GM21786 (cell line): Measurements from ENCODE around the gene KLF15.

ENCODE experiments used
- ATAC-seq: cut with Tn5 transposase; IDR thresholded peaks from one replicate; pipeline ENCODE4 v1.9.1; 2021; ENCODE audit not compliant: unreplicated experiment

The KLF15 gene

DNA sequence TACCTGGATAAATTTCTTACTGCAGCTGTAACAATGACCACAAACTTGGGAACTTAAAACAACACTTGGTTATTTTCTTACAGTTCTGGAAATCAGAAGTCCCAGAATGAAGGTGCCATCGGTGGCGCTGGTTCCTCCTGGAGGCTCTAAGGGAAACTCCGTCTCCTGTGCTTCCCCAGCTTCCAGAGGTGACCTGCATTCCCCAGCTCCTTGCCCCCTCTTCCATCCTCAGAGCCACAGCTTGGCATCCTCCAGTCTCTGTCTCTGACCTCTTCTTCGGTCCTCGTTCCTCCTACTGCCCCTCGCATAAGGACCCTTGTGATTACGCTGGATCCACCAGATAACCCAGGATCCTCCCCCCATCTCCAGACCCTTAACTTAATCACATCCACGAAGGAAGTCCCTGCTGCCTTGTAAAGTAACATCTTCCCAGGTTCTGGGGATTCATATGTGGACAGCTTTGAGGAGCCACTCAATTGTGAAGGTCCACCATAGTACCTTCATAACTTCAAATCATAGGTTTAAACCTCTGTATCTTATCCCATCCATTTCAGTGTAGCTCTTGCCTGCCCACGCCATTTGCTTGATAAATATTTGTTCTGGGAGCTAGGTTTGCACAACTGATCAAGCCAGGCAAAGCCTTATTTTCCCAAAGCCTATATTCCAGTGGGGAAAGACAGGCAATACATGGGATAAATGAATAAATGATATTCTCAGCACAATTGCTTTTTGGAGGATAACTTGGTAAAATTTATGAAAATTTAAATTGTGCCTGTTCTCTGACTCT is 34.8 kb downstream of the KLF15 start:
- ATAC-seq = no peak

DNA sequence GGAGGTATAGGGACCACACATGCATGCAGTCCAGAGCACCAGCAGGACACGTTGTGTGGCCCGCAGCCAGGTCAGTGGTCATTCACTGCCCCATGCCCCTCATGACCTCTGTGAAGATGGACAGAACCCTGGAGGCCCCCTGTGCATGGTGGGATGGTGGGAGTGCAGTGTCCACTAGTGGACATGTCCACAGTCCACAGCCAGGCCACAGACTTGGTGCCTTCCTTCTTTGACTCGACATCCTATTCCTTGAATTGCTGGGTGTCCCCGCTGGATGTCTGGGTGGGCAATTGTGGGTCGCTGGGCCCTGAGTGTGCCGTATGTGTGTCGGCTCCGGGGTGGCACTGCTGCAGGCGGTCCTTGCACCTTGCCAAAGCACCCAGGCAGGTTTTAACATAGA is 35.7 kb downstream of the KLF15 start:
- no peak for ATAC-seq

DNA sequence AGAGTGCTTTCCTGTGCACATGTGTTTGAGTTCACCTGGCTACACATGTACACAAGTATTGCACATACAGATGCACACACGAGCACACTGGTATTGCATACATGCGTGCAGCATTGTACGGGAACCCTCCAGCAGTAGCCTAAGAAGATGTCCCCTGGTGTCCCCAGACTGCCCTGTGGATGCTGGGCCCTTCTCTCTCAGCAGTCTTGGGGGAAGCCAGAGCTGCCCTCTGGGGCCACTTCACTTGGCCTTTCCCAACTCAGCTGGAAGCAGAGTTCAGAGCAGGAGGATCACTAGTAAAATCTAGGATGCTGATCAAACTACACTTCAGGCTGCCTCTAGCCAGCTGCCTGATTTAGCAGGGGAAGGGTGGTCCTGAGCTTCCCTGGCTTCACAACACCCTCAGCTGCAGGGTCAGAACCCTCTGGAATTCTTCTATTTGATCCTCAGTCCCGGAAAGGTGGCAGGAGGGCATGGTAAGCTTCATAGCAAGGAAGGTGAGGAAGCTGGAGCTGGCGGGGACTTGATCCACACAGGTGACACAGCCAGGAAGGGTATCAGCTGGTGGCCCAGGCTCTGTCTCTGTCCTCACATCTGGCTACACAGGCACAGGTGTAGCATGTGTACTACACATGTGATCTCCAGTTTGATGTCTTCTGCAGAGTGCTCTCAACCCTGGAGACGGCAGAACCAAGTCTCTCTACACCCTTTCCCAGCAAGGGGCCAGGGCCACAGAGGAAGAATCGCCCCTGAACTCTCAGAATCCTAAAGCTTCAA is 36.5 kb downstream of the KLF15 start:
- no peak for ATAC-seq

DNA sequence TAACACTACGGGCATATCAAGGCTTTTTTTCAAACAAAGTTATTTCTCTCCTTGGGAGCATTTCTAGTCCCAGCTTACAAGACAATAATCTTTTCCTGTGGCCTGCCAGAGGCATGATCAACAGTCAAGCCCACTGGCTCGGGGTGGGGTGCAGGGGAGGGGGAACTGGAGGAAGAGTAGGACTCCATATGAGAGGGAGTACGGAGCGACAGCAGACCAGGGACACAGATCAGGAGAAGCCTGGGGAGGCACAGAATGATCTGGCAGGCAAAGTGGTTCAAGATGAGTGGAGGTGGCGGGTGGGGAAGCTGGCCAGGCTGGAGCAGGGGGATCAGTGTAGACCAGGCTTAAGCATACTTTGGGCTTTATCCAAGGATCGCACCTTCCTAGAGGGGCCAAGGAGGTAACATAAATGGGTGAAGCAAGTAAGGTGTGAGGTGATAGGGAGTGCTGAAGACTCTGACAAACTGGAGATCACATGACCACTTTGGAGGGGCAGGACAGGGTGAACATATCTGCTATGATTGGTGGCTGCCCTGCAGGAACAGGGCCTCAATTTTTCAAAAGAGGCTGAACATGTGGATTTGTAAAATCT is 37.4 kb downstream of the KLF15 start:
- no peak for ATAC-seq

DNA sequence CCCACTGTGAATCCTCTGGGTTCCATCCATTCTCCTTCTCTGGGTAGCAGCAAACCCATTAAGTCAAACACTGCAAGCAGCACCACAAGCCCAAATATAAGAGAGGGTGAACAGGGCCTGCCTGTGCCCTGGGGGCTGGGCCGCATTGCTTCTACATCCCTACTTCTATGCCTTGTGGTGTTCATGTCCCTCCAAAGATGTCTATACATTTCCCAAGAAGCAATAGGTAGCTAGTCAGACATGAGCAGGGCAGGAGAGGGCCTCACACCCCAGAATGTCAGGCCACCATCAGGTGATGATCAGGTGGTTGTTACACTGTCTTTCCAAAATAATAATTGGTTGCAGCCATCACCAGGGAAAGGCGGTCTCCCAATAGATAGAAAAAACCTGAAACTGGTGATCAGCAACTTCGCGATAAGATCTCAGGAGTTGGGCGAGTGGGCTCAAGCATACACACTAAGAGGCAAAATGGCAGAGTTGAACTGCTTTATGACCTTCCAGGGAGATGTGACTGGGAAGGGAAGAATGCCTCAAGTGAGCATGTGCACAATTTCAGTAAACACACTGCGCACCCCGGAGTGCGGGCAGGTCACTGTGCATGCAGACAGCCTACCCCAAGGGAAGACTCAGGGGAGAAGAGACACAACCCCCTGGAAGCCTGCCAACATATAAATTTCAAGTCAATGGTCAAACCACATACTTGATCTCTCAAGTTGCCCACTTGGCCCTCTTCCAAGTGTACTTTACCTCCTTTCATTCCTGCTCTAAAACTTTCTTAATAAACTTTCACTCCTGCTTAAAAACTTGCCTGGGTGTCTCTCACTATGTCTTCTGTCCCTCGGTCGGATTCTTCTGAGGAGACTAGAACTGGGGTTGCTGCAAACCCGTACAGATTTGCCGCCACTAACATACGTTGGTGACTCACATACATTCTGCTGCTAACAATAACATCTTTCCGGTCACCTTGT is 39.9 kb downstream of the KLF15 start:
- no peak for ATAC-seq

DNA sequence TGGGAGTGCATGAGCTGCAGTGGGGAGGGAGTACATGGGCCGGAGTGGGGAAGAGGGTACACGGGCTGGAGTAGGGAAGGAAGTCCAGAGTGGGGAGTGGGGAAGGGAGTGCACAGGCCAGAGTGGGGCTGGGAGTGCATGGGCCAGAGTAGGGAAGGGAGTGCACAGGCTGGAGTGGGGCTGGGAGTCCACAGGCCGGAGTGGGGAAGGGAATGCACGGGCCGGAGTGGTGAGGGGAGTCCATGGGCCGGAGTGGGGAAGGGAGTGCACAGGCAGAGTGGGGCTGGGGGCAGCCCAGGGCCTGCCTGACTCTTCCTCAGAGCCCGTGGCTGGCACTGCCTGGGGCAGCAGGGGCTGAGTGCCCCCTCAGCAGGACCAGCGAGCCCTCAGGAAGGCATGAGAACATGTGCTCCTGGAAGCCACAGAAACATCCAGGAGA is 40.7 kb downstream of the KLF15 start:
- ATAC-seq = no peak

DNA sequence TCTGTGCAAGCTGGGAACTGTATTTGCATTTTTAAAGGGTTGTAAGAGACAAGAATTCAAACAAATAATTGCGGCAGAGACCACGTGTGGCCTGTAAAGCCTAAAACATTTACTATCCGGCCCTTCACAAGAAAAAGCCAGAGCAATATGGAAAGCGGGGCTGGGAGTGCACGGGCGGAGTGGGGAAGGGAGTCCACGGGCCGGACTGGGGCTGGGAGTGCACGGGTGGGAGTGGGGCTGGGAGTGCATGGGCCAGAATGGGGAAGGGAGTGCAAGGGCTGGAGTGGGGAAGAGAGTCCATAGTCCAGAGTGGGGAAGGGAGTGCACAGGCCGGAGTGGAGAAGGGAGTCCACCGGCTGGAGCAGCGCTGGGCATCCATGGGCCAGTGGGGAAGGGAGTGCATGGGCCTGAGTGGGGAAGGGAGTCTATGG is 41.2 kb downstream of the KLF15 start:
- no peak for ATAC-seq

DNA sequence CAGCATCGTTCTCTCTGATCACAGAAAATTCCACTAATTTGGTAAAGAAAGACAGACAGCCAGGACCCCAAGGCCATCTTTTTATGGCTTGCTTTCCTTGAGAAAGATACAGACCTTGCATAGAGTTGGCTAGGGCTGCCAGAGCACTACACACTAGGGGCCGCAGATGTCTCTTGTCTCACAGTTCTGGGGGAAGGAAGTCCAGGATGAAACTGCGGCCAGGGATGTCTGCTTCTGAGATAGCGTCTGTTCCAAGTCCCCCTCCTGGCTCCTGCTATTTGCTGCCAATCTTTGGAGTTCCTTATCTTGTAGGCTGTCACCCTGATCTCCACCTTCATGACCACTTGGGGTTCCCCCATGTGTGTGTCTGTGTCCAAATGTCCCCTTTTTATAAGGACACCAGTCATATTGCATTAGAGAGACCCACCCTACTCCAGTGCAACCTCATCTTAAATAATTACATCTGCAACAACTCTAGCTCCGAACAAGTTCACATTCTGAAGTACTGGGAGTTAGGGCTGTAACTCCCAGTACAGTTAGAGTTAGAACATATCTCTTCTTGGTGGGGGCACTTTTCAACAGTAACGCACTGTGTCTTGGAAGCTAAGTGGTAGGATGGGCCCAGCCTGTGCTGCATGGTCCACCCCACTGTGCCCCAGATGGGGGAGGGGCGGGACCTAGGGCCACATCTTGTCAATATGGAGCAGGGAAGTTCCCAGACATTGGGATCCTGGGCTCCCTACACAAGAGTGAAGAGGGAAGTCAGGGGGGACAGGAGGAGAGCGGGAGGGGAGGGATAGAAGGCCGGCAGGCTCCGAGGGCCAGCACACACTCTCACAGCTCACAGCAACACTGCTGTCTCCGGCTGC is 42.2 kb downstream of the KLF15 start:
- no peak for ATAC-seq

DNA sequence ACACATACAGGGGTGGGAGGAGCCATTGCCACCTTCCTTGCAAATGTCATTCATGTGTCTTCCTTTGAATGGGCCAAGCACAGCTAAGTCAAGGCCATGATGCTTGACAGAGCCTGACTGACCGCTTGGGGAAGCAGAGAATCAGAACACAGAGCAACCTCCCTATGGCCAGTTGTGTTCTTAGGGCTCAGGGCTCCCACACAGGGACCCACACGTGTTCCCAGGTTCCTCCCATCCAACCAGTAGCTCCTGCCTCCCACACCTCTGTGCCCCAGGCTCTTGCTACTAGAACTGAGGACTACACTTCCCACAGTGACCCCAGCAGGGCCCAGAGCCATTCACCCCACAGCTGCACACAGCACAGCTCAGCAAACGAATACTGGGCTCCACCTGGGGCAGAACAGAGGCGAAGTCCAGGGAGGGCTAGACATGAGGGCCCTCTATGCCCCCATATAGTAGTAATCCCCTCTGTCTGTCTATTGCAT is 42.9 kb downstream of the KLF15 start:
- ATAC-seq = no peak

DNA sequence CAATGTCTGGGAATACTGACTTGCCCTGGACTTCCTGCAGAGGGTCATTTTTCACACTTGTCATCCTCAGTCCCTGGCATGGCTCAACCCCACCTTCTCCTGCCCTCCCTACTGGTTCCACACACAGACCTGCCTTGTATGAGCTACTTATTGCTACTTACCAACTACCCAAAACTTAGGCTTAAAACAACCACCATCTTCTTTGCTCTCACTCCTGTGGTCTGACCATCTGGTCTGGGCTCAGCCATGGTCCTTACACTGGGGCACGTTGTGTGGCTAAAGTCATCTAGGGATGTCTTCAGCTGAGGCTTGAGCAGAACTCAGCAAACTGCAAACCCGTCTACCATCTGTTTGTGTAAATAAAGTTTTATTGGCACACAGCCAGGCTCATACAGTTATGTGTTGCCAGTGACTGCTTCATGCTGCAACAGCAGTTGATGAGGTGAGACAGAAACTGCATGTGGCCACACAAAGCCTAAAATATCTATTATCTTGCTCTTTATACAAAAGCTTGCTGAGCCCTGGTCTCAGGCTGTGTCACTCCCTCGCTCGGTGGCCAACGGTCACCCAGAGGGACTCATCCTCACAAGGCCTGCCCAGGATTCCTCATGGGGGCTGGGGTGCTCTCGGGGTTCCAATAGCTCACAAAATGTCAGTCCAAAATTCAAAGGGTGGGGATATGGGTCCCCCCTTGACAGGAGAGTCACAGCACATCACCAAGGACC is 43.5 kb downstream of the KLF15 start:
- no peak for ATAC-seq

DNA sequence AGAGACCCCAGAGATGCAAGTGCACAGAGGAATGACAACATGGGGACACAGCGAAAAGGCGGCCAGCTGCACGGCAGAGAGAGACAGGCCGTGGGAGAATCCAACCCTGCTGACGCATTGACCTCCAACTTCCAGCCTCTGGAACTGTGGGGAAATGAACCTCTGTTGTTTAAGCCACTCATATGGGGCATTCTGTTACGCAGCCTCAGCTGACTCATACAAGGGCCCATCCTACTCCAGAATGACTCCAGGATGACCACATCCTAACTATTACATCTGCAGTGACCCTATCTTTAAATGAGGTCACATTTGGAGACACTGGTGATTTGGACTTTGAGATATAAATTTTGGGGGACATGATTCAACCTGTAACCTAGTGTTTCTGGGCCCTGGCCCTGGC is 44.0 kb downstream of the KLF15 start:
- ATAC-seq = no peak

DNA sequence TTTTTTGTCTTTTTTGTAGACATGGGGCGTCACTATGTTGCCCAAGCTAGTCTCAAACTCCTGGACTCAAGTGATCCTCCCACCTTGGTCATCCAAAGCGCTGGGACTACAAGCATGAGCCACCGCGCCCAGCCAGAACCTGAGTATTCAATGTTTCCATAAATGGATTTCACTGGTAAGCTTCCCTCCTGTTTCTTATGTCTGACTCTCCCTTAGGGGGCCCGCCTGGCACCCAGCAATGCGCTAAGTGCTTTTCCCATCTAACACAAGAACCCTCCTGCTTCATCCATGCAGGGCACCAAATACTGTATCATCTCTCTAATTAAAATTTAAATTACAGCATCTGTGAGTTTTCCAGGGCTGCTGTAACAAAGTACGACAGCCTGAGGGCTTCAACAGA is 44.9 kb downstream of the KLF15 start:
- ATAC-seq = no peak

DNA sequence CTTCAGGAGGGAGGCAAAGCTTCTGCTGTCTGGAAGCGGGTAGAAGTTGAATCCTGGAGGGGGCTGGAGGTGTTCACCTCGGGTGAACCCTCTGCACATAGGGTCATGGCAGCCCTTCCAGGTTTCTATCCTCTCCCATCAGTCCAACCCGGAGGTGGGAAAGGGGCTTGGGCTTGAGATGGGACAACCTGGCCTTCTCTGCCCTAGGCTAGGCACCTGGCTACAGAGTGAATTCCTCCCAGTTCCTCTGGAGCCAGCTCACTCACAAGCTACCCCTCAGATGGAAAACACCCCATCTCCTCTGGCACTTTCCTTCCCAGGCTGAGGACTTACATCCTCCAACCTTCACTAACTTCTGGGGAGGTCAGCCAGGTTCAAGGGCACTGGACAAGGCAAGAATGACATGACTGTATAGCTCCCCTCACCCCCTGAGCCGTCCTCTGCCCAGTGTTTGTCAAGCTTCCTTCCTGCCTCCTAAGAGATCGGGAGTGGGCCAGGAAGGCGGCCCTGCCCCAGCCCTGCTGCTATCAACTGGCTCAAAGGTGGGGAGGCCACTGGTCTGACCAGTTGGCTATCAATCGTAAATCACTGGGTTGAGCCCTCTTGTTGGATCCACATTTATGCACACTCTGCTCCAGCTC is 45.8 kb downstream of the KLF15 start:
- ATAC-seq = no peak

DNA sequence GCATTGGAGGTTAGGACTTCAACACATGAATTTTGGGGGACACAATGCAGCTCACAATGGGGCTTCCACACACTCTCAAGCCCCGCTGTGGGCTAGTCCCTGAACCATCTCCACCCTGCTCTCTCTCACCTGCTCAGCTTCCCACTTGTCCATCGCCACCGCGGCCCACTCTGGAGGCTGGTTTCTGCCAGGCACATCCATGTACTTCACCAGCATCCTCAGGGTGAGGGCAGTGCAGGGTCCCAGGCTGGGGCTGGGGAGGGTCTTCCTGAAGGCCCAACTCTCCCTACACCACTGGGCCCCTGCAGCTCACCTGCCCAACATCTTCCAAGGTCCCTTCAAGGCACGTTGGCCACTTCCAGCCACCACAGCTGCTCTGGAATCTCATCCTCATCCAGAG is 46.4 kb downstream of the KLF15 start:
- ATAC-seq = no peak

DNA sequence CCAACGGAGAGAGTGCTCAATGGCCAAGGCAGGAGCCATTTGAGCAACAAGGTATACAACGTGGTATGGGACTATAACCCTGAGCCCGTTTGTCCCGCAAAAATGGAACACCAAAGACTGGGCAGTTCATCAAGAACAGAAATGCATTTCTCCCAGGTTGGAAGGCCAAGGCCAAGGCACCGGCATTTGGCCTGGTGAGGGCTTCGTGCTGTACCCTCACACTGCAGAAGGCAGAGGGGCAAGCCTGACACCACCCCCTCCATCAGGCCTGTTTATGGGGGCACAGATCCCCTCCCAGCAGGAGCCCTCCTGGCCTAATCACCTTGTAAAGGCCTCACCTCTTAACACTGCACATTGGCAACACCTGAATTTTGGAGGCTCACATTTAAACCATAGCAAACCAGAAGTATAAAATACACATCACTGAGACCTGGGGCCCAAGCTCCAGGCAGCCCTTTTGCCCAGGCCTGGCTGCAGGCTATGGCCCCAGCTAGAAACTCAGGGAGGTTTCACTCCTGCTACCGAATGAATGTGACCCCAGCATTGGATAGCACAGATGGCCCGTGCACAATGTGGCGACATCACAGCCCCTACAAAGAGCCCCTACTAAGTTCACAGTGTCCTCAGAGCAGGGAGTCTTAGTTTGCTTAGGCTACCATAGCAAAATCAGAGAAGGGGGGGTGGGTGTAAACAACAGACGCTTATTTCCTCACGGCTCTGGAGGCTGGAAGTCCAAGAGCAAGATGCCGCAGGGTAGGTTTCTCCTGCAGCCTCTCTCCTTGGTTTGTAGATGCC is 47.1 kb downstream of the KLF15 start:
- ATAC-seq = no peak

DNA sequence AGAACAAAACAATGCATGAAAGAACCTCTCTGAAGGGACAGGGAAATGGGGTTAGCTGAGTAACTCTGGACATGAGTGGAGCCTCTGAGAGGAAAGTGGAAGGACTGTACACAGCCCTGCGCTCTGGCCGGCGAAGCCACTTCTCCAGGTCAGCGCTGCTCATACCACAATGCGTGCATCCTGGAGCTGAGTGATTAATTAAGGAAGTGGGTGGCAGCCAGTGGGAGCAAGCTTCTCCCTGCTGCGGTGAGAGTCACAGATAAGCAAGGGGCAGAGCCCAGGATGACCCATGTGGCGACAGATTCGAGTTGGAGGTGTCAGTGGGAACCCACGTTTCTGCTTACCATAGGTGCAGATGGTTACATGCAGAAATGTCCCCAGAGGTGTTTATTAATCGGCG is 48.0 kb downstream of the KLF15 start:
- ATAC-seq = no peak

DNA sequence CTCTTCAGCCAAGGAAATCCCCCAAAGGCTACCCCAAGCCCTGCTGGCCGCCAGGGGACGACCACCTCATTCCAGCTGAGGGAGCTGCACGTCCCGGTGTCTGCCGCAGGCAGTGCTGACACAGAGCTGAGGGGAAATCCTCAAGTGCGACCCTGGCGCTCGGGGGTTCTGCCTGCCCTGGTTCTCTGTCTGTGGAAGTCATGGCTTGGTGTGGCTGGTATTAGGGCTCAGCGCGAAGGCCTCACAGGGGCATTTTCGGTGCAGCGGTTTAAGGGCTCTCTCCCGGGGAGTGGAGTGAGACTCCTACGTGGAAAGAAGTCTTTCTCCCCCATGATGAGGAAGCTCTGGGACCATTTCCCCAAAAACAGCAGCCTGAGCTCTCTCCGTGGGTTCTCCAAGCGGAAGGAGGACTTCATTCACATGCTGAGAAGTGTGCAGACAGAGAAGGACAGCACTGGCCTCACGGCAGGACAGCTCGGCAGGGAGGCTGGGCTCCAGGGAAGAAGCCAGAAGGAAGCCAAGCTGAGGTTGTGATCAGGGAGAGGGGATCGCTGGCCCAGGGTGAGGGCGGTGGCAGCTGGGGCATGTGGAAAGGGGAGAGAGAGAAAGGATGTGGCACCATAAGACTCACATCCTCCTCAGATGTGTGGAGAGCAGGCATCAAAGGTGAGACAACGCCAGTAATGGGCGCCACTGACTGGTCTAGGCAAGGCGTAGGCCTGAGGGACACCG is 48.6 kb downstream of the KLF15 start:
- ATAC-seq = no peak
